ENCODE results near the gene ZNF746.
"Not testable (repeated sequence)": the region's sequence is repeated elsewhere in the genome, so short reads cannot be mapped to it uniquely, and the experiment has no call there.

ZNF746 gene

GRCh38 chr7:149497467-149498261, at the start of gene ZNF746:
ZNF746 (minus strand) TSS chr7:149497809; CDS start chr7:149497536, 273 bp downstream.
- peak; percentile 50 for DNase-seq

- DNase-seq = no peak
Observed at GRCh38 chr7:149547126-149547525, 49.5 kb upstream of the ZNF746 start.

- no peak for DNase-seq
Observed at GRCh38 chr7:149546331-149546730, 48.7 kb upstream of the ZNF746 start.

- DNase-seq = no peak
Observed at GRCh38 chr7:149544028-149544427, 46.4 kb upstream of the ZNF746 start.

- DNase-seq = no peak
Observed at GRCh38 chr7:149532654-149533053, 35.0 kb upstream of the ZNF746 start.

- no peak for DNase-seq
Observed at GRCh38 chr7:149529136-149529718, 31.6 kb upstream of the ZNF746 start.

GRCh38 chr7:149527414-149527813, 29.8 kb upstream of the ZNF746 start:
- DNase-seq = no peak

GRCh38 chr7:149525280-149525679, 27.7 kb upstream of the ZNF746 start:
- no peak for DNase-seq

GRCh38 chr7:149524394-149524793, 26.8 kb upstream of the ZNF746 start:
- DNase-seq = no peak

GRCh38 chr7:149510248-149510647, 12.6 kb upstream of the ZNF746 start:
- no peak for DNase-seq

- DNase-seq = no peak
Observed at GRCh38 chr7:149509774-149510173, 12.2 kb upstream of the ZNF746 start.

- no peak for DNase-seq
Observed at GRCh38 chr7:149505551-149505950, 7.9 kb upstream of the ZNF746 start.

- DNase-seq = no peak
Observed at GRCh38 chr7:149501651-149502050, 4.0 kb upstream of the ZNF746 start.

GRCh38 chr7:149500910-149501309, 3.3 kb upstream of the ZNF746 start:
- DNase-seq = no peak

GRCh38 chr7:149500201-149500600, 2.6 kb upstream of the ZNF746 start:
- no peak for DNase-seq

GRCh38 chr7:149498811-149499210, 1.2 kb upstream of the ZNF746 start:
- DNase-seq = no peak

- no peak for DNase-seq
Observed at GRCh38 chr7:149496642-149497391, 792 bp downstream of the ZNF746 start.

GRCh38 chr7:149495785-149496641, 1.6 kb downstream of the ZNF746 start:
- peak; percentile 12 for DNase-seq

- DNase-seq = no peak
Observed at GRCh38 chr7:149494738-149495368, 2.8 kb downstream of the ZNF746 start.

GRCh38 chr7:149493975-149494374, 3.6 kb downstream of the ZNF746 start:
- not testable (repeated sequence) for DNase-seq

- DNase-seq = no peak
Observed at GRCh38 chr7:149493366-149493765, 4.2 kb downstream of the ZNF746 start.

GRCh38 chr7:149490083-149490760, 7.4 kb downstream of the ZNF746 start:
- DNase-seq = no peak
